Measurements from ENCODE around the gene MED9. TPM values are rescaled to one million over a fixed set of nuclear protein-coding genes. Genes with fewer than 3 reads are reported as not detected.
"Not testable (repeated sequence)": the region's sequence is repeated elsewhere in the genome, so short reads cannot be mapped to it uniquely, and the experiment has no call there.

MED9 gene
- polyA plus RNA-seq, 1 experiment, result 11.7 TPM

DNA sequence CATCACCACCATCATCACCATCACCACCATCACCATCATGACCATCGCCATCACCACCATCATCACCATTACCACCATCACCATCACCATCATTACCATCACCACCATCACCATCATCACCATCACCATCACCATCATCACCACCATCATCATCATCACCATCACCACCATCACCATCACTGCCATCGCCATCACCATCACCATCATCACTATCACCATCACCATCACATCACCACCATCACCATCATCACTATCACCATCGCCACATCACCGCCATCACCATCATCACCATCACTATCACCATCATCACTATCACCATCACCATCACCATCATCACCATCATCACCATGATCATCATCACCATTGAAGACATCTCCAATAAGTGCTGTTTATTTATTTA, 16.8 kb upstream of the MED9 start:
- TF ChIP-seq, protein P1, sequence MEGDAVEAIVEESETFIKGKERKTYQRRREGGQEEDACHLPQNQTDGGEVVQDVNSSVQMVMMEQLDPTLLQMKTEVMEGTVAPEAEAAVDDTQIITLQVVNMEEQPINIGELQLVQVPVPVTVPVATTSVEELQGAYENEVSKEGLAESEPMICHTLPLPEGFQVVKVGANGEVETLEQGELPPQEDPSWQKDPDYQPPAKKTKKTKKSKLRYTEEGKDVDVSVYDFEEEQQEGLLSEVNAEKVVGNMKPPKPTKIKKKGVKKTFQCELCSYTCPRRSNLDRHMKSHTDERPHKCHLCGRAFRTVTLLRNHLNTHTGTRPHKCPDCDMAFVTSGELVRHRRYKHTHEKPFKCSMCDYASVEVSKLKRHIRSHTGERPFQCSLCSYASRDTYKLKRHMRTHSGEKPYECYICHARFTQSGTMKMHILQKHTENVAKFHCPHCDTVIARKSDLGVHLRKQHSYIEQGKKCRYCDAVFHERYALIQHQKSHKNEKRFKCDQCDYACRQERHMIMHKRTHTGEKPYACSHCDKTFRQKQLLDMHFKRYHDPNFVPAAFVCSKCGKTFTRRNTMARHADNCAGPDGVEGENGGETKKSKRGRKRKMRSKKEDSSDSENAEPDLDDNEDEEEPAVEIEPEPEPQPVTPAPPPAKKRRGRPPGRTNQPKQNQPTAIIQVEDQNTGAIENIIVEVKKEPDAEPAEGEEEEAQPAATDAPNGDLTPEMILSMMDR (IDR thresholded peaks at IDR 0.05; ENCODE audit: insufficient read depth, low read depth, low read length), result no peak

DNA sequence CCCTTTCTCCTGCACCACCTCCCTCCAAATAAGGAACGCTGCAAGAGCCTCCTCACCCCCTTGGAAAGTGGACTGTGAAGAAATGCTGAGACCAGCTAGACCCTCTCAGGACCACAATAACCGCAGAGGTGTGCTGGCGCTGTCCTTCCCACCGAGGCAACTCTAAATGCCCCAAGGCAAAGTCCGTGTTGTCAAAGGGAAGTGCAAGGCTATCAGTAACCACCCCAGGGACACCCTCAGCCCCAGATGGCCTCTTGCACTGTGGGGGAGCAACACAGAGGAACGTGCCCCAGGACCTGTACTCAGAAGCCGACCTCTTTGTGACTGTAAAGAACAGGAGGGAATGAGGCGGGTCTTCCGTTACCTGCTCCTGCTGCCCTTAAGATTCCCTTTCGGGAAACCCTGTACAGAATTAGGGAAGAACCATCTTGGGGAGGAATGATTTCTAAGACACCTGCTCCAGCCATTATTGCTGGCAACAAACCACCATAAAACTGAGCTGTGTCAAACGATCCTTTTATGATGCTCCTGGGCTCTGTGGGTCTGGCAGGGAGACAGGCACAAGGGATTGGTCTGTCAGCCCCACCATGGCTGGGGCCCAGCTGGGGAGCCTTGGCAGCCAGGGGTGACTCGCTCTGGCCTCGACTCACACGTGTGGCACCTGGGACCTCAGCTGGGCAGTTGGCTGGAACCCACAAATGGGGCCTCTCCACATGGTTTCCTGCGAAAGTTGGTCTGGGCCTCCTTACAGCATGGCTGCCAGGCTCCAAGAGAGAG, 14.6 kb upstream of the MED9 start:
- ChIA-PET CTCF (interaction anchor here (0.7 kb wide), 1 partner anchor 34 kb away, joined by 3 read pairs; the partner anchor contains the start of gene RASD1), POLR2A (no interaction called here)
- TF ChIP-seq, protein P1 (IDR thresholded peaks at IDR 0.05; ENCODE audit: insufficient read depth, low read depth, low read length), result no peak
- H3K4me3 ChIP-seq (ENCODE audit: low read depth, low read length), result no peak overlapping the region
- H3K27me3 ChIP-seq (ENCODE audit: control insufficient read depth, insufficient read depth, low read length), result peaks cover 11% of the 10 kb centered on the region
- no peak for DNase-seq (ENCODE audit: low read depth)
- H3K36me3 ChIP-seq (ENCODE audit: control insufficient read depth, insufficient read depth, low read length), result no peaks in the 10 kb centered on the region

More for the DNA sequence above, 16.8 kb upstream of the MED9 start:
- ChIA-PET CTCF (no interaction called here), POLR2A (no interaction called here)
- no peak for DNase-seq (ENCODE audit: low read depth)
- H3K36me3 ChIP-seq (ENCODE audit: control insufficient read depth, insufficient read depth, low read length), result no peaks in the 10 kb centered on the region
- no peak overlapping the region for H3K4me3 ChIP-seq (ENCODE audit: low read depth, low read length)
- peaks cover 9% of the 10 kb centered on the region for H3K27me3 ChIP-seq (ENCODE audit: control insufficient read depth, insufficient read depth, low read length)

DNA sequence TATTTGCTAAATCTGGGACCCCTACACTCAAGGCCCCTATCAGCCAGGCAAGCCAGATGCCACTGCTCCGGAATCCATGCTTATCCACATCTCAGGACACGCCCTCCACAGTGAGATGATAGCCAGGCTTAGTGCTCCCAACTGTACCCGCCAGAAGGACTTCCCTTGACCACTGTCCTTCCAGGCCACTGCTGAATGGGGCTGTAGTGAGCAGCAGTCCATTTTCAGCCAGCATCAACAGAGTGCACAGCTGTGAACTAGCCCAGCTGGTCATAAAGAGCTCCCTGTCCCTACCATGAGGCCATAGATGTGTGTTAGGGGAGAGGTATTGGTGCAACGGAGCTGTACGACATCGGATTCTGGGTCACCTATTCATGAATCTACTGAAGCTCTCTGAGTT, 13.0 kb upstream of the MED9 start:
- ChIA-PET POLR2A (no interaction called here), CTCF (no interaction called here)
- peaks cover 9% of the 10 kb centered on the region for H3K27me3 ChIP-seq (ENCODE audit: control insufficient read depth, insufficient read depth, low read length)
- H3K4me3 ChIP-seq (ENCODE audit: low read depth, low read length), result no peak overlapping the region
- no peak for DNase-seq (ENCODE audit: low read depth)
- no peaks in the 10 kb centered on the region for H3K36me3 ChIP-seq (ENCODE audit: control insufficient read depth, insufficient read depth, low read length)
- TF ChIP-seq, protein P1 (IDR thresholded peaks at IDR 0.05; ENCODE audit: insufficient read depth, low read depth, low read length), result no peak

DNA sequence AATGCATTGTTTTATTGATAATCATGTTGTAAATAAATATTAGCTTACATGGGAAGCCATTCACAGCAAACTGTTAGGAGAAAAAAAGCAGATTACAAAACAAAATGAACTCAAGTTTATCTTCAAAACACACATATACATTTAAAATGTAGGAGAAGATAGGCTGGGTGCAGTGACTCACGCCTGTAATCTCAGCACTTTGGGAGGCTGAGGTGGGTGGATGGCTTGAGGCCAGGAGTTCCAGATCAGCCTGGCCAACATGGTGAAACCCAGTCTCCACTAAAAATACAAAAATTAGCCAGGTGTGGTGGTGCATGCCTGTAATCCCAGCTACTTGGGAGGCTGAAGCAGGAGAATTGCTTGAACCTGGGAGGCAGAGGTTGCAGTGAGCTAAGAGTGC, 10.9 kb upstream of the MED9 start:
- POLR2A ChIA-PET; DNase-seq (ENCODE audit: low read depth); H3K4me3 ChIP-seq (ENCODE audit: low read depth, low read length); H3K36me3 ChIP-seq (ENCODE audit: control insufficient read depth, insufficient read depth, low read length): not testable (repeated sequence)
- CTCF ChIA-PET, result interaction anchor here (0.9 kb wide), 1 partner anchor 24 kb away, joined by 3 read pairs; no protein-coding TSS in a partner anchor
- H3K27me3 ChIP-seq (ENCODE audit: control insufficient read depth, insufficient read depth, low read length), result peaks cover 12% of the 10 kb centered on the region

DNA sequence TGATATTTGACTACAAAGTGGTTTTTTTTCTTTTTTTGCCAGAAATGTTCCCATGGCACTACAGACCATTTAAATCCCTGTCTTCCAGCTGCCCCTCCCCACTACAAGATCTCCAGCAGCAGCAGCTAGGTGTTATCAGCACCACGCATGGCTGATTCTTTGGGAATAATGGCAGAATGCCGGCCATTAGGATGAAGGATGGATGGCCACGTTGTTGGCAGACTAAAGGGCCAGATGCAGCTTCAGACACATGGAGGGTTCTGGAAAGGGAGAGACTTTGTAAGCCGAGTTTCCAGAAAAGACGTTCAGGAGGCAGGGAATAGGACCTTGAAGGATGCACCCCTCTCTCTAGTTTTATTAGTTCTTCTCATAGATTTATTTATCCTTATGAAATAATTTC, 10.3 kb upstream of the MED9 start:
- ChIA-PET POLR2A (no interaction called here), CTCF (interaction anchor here (0.8 to 1.7 kb wide), 4 partner anchors 11 to 110 kb away, joined by 3 to 5 read pairs (median 4); partner anchors contain the start of gene RASD1)
- TF ChIP-seq, protein P1 (IDR thresholded peaks at IDR 0.05; ENCODE audit: insufficient read depth, low read depth, low read length), result no peak

More for the DNA sequence above, 10.3 kb upstream of the MED9 start:
- H3K27me3 ChIP-seq (ENCODE audit: control insufficient read depth, insufficient read depth, low read length), result peaks cover 14% of the 10 kb centered on the region
- H3K36me3 ChIP-seq (ENCODE audit: control insufficient read depth, insufficient read depth, low read length), result no peaks in the 10 kb centered on the region
- H3K4me3 ChIP-seq (ENCODE audit: low read depth, low read length), result no peak overlapping the region
- no peak for DNase-seq (ENCODE audit: low read depth)

Measured in BJ (cell line).